Keratinocyte (primary cell): Measurements from ENCODE around the gene KDM4B. TPM values are rescaled to one million over a fixed set of nuclear protein-coding genes. Genes with fewer than 3 reads are reported as not detected.

ENCODE experiments used
- DNase-seq: peaks from one replicate; pipeline ENCODE4 v3.0.0-alpha.2; 2011; ENCODE audit warnings: low read depth, missing footprints, low spot score
- FAIRE-seq: peaks from 2 replicates; lab custom pipeline; 2011; peaks lifted over from hg19 to GRCh38; lab: Jason Lieb, UNC
- H2AFZ ChIP-seq: 2 replicates; pipeline ENCODE4 v1.6.0; 2012; ENCODE audit warnings: low read length, control low read depth, inconsistent platforms; ENCODE audit not compliant: control insufficient read depth
- H3K27ac ChIP-seq: 2 replicates; pipeline ENCODE4 v1.5.1; 2011; ENCODE audit warnings: low read length; ENCODE audit not compliant: control insufficient read depth, insufficient read depth
- H3K27me3 ChIP-seq: 3 replicates; pipeline ENCODE4 v1.6.0; 2011; ENCODE audit warnings: low read length; ENCODE audit not compliant: control insufficient read depth, insufficient read depth; ENCODE audit errors: extremely low read depth
- H3K36me3 ChIP-seq, 2 experiments: 2 replicates in 1 of 2; 3 replicates in 1 of 2; pipeline ENCODE4 v1.5.1; 2011; ENCODE audit warnings: low read length in 2 of 2, mild to moderate bottlenecking in 1 of 2; ENCODE audit not compliant: control insufficient read depth in 2 of 2, insufficient read depth in 2 of 2; ENCODE audit errors: extremely low read depth in 1 of 2
- H3K4me1 ChIP-seq: 3 replicates; pipeline ENCODE4 v1.5.1; 2011; ENCODE audit warnings: low read length; ENCODE audit not compliant: control insufficient read depth, insufficient read depth; ENCODE audit errors: extremely low read depth
- H3K4me2 ChIP-seq: 3 replicates; pipeline ENCODE4 v1.6.0; 2011; ENCODE audit warnings: low read depth, low read length; ENCODE audit not compliant: control insufficient read depth, insufficient read depth; ENCODE audit errors: extremely low read depth
- H3K4me3 ChIP-seq, 3 experiments: fragments of 200-600 bp in 1 of 3; sonication (generic) in 1 of 3; 2 replicates in 2 of 3; 3 replicates in 1 of 3; pipeline ENCODE4 v1.5.1; 2011 to 2016; ENCODE audit warnings: low read length in 3 of 3, mild to moderate bottlenecking in 3 of 3, control low read depth in 2 of 3, inconsistent platforms in 1 of 3, low read depth in 1 of 3, mixed read lengths in 1 of 3, mixed run types in 1 of 3, moderate library complexity in 1 of 3; ENCODE audit not compliant: control insufficient read depth in 2 of 3, insufficient read depth in 2 of 3; ENCODE audit errors: extremely low read depth in 1 of 3
- H3K79me2 ChIP-seq: 2 replicates; pipeline ENCODE4 v1.6.0; 2012; ENCODE audit warnings: low read length; ENCODE audit not compliant: control insufficient read depth, insufficient read depth
- H3K9ac ChIP-seq: 3 replicates; pipeline ENCODE4 v1.6.0; 2011; ENCODE audit warnings: low read length; ENCODE audit not compliant: control insufficient read depth, insufficient read depth; ENCODE audit errors: extremely low read depth
- H3K9me1 ChIP-seq: 3 replicates; pipeline ENCODE4 v1.6.0; 2011; ENCODE audit warnings: low read length; ENCODE audit not compliant: control insufficient read depth, insufficient read depth; ENCODE audit errors: extremely low read depth
- H3K9me3 ChIP-seq: 2 replicates; pipeline ENCODE4 v1.5.1; 2012; ENCODE audit warnings: low read depth, low read length; ENCODE audit not compliant: control insufficient read depth
- H4K20me1 ChIP-seq: 3 replicates; pipeline ENCODE4 v1.6.0; 2011; ENCODE audit warnings: low read length; ENCODE audit not compliant: control insufficient read depth, insufficient read depth; ENCODE audit errors: extremely low read depth
- CTCF ChIP-seq, 3 experiments: IDR thresholded peaks in 1 of 3; conservative IDR thresholded peaks in 1 of 3; optimal IDR thresholded peaks in 1 of 3; 2 replicates in 2 of 3; 3 replicates in 1 of 3; pipeline versions ENCODE3 to v1.5.1; 2011; ENCODE audit warnings: low read length in 3 of 3, mild to moderate bottlenecking in 3 of 3, moderate library complexity in 2 of 3, control low read depth in 1 of 3, inconsistent platforms in 1 of 3; ENCODE audit not compliant: insufficient read depth in 2 of 3; ENCODE audit errors: extremely low read depth in 1 of 3
- EZH2 ChIP-seq: IDR thresholded peaks from one replicate; pipeline ENCODE4 v1.6.1; 2012; ENCODE audit warnings: inconsistent platforms, mild to moderate bottlenecking, low read length, moderate library complexity
- dilution Hi-C: fragments of 300-500 bp; cut with MboI; formaldehyde crosslinking; loops from one replicate; pipeline ENCODE4 v1.7.0; 2020; ENCODE audit warnings: low sequenced_read_pairs; ENCODE audit not compliant: extremely low pct_ligation_motif_present
- polyA plus RNA-seq, 5 experiments: library from polyadenylated mRNA; depleted of rRNA in 3 of 5; stranded (reverse) in 3 of 5; stranded (forward) in 1 of 5; unstranded in 1 of 5; fragments of >200 nt; gene quantifications; 1 replicate in 1 of 5; 2 replicates in 3 of 5; 3 replicates in 1 of 5; pipeline versions ENCODE4 v1.2.1 to v1.2.3, GENCODE V29; 2011 to 2012; ENCODE audit warnings: missing spikeins in 2 of 5, low read depth in 1 of 5, low replicate concordance in 1 of 5

KDM4B gene
- polyA plus RNA-seq, 1 donor (not counting 4 experiments of a cell fraction or from before 2014, with no cell fraction given) = 6.2 TPM

GRCh38 chr19:4980838-4981680, 12.1 kb downstream of the KDM4B start:
- H3K27me3 ChIP-seq = no peaks in the 10 kb centered on the region
- H3K27ac ChIP-seq = no peak overlapping the region
- H4K20me1 ChIP-seq = peaks cover 8% of the 10 kb centered on the region
- peaks cover 68% of the 10 kb centered on the region for H3K79me2 ChIP-seq
- peaks cover 0 to 22% of the 10 kb centered on the region in 2 experiments for H3K36me3 ChIP-seq
- FAIRE-seq (no peak), DNase-seq (no peak)
- no peak overlapping the region for H3K4me2 ChIP-seq
- H3K9ac ChIP-seq = no peak overlapping the region
- H3K4me3 ChIP-seq = no peak overlapping the region
- H3K4me1 ChIP-seq = peaks cover 20% of the 10 kb centered on the region
- H3K9me1 ChIP-seq = no peaks in the 10 kb centered on the region
- dilution Hi-C loops = no loop called here
- TF ChIP-seq CTCF (optimal IDR thresholded peaks at IDR 0.05 in 1 of 3, IDR thresholded peaks at IDR 0.05 in 1 of 3, conservative IDR thresholded peaks at IDR 0.05 in 1 of 3; ENCODE audit: extremely low read depth in 1 of 3, insufficient read depth in 2 of 3, low read length in 3 of 3) (no peak), EZH2 (no peak)
- H2AFZ ChIP-seq = no peak overlapping the region
- no peaks in the 10 kb centered on the region for H3K9me3 ChIP-seq

- Histone ChIP-seq H4K20me1 (peaks cover 10% of the 10 kb centered on the region), H3K27ac (no peak overlapping the region), H3K9me1 (no peaks in the 10 kb centered on the region), H3K4me1 (peaks cover 14% of the 10 kb centered on the region), H3K9me3 (no peaks in the 10 kb centered on the region), H3K79me2 (peaks cover 71% of the 10 kb centered on the region), H3K27me3 (no peaks in the 10 kb centered on the region), H3K4me3 (no peak overlapping the region), H3K9ac (no peak overlapping the region), H3K36me3 (peaks cover 0 to 22% of the 10 kb centered on the region in 2 experiments), H3K4me2 (no peak overlapping the region), H2AFZ (no peak overlapping the region)
- FAIRE-seq (no peak), DNase-seq (no peak)
- TF ChIP-seq EZH2 (no peak), CTCF (optimal IDR thresholded peaks at IDR 0.05 in 1 of 3, IDR thresholded peaks at IDR 0.05 in 1 of 3, conservative IDR thresholded peaks at IDR 0.05 in 1 of 3; ENCODE audit: extremely low read depth in 1 of 3, insufficient read depth in 2 of 3, low read length in 3 of 3) (no peak)
- dilution Hi-C loops = no loop called here
These were observed 12.7 kb downstream of the KDM4B start for GRCh38 chr19:4981681-4981958.
